Retinal pigment epithelial cell (primary cell): Measurements from ENCODE around the gene SHC3.

ENCODE experiments used
- DNase-seq: peaks from one replicate; pipeline ENCODE4 v3.0.0-alpha.2; 2010; ENCODE audit warnings: low read depth
- H3K4me3 ChIP-seq: 2 replicates; pipeline ENCODE4 v1.5.1; 2011; ENCODE audit warnings: mild to moderate bottlenecking, low read length, control low read depth, moderate library complexity
- TF ChIP-seq, protein P1 (sequence below): conservative IDR thresholded peaks from 2 replicates; pipeline ENCODE4 v1.5.1; 2011; ENCODE audit warnings: low read depth, low read length, control low read depth, inconsistent platforms

The SHC3 gene

GRCh38 chr9:89008744-89009545, 169.7 kb downstream of the SHC3 start:
- TF ChIP-seq, protein P1, sequence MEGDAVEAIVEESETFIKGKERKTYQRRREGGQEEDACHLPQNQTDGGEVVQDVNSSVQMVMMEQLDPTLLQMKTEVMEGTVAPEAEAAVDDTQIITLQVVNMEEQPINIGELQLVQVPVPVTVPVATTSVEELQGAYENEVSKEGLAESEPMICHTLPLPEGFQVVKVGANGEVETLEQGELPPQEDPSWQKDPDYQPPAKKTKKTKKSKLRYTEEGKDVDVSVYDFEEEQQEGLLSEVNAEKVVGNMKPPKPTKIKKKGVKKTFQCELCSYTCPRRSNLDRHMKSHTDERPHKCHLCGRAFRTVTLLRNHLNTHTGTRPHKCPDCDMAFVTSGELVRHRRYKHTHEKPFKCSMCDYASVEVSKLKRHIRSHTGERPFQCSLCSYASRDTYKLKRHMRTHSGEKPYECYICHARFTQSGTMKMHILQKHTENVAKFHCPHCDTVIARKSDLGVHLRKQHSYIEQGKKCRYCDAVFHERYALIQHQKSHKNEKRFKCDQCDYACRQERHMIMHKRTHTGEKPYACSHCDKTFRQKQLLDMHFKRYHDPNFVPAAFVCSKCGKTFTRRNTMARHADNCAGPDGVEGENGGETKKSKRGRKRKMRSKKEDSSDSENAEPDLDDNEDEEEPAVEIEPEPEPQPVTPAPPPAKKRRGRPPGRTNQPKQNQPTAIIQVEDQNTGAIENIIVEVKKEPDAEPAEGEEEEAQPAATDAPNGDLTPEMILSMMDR: peak; percentile 33
- no peak for DNase-seq
- H3K4me3 ChIP-seq: no peak overlapping the region

DNA sequence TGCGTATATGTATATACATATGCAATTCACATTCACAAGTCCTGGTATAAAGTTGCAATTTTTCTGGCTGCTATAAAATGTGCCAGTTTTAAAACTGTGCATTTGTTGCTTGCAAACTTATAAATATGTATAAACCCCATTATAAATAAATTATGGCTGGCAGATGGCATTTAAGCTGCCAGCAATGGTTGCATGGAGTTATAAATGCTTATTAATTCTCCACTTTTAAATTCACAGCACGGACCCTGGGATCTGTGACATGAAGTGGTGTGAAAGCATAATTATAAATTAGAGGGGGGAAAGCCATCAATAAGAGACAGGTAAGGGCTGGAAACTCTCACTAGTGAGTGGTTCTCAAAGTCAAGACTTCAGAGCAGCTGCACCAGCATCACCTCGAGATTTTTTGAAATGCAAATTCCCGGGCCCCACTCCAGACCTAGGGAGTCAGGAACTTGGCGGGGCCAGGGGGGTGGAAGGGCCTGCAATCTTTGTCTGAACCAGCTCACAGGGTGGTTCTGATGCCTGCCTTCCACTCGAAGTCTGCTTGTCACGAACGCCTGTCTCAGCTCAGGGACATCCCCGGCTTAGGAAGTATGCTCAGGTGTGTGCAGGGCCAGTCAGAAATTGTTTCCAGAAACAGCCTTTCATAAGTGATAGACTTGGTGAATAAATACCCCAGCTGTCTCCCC, 170.4 kb downstream of the SHC3 start:
- TF ChIP-seq, protein P1: no peak
- DNase-seq: no peak
- no peak overlapping the region for H3K4me3 ChIP-seq

- no peak overlapping the region for H3K4me3 ChIP-seq
- TF ChIP-seq, protein P1: no peak
- no peak for DNase-seq
These were observed 171.3 kb downstream of the SHC3 start for GRCh38 chr9:89006996-89007967.

GRCh38 chr9:89006267-89006666, 172.4 kb downstream of the SHC3 start:
- H3K4me3 ChIP-seq: no peak overlapping the region
- DNase-seq: no peak
- TF ChIP-seq, protein P1: no peak

GRCh38 chr9:89005323-89005722, 173.3 kb downstream of the SHC3 start:
- no peak overlapping the region for H3K4me3 ChIP-seq
- TF ChIP-seq, protein P1: no peak
- no peak for DNase-seq

DNA sequence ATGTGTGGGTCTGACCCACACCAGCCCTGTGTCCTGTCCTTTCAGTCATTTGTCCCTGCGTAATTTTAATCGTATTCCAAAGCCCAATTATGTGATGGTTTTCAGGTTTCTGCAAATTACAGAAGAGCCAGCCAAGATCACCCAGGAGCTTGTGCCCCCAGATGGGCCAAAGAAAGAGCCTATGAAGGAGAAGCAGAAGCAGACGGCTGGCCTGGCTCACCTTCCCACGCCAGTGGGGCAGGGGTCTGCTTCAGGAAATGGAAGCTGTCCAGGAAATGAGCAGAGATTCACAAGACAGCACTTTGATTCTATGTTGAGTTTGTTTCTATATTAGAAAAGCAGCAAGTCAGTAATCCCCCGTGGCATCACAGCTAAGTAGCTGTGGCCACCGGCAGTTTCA, 175.6 kb downstream of the SHC3 start:
- TF ChIP-seq, protein P1: no peak
- no peak overlapping the region for H3K4me3 ChIP-seq
- no peak for DNase-seq
